Head of caudate nucleus (tissue), 42 donors: Measurements from ENCODE around the gene MACF1.
"Not testable (repeated sequence)": the region's sequence is repeated elsewhere in the genome, so short reads cannot be mapped to it uniquely, and the experiment has no call there.

Experiments
- DNase-seq, 42 donors: peaks; one replicate each; pipeline versions ENCODE4 v3.0.0 to v3.0.0-alpha.2; 2020 to 2021; ENCODE audit warnings: mixed read lengths in 7 of 42
- intact Hi-C: fragments of 100-400 bp; cut with DNase I; formaldehyde crosslinking; loops from one replicate; pipeline ENCODE4 v1.15.0; 2022

Gene MACF1, protein sequence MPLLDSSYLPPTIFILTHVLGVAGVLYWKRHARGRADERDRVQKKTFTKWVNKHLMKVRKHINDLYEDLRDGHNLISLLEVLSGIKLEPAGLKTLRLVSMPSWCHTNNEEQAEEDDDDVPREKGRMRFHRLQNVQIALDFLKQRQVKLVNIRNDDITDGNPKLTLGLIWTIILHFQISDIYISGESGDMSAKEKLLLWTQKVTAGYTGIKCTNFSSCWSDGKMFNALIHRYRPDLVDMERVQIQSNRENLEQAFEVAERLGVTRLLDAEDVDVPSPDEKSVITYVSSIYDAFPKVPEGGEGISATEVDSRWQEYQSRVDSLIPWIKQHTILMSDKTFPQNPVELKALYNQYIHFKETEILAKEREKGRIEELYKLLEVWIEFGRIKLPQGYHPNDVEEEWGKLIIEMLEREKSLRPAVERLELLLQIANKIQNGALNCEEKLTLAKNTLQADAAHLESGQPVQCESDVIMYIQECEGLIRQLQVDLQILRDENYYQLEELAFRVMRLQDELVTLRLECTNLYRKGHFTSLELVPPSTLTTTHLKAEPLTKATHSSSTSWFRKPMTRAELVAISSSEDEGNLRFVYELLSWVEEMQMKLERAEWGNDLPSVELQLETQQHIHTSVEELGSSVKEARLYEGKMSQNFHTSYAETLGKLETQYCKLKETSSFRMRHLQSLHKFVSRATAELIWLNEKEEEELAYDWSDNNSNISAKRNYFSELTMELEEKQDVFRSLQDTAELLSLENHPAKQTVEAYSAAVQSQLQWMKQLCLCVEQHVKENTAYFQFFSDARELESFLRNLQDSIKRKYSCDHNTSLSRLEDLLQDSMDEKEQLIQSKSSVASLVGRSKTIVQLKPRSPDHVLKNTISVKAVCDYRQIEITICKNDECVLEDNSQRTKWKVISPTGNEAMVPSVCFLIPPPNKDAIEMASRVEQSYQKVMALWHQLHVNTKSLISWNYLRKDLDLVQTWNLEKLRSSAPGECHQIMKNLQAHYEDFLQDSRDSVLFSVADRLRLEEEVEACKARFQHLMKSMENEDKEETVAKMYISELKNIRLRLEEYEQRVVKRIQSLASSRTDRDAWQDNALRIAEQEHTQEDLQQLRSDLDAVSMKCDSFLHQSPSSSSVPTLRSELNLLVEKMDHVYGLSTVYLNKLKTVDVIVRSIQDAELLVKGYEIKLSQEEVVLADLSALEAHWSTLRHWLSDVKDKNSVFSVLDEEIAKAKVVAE (N-terminal part only)

DNA sequence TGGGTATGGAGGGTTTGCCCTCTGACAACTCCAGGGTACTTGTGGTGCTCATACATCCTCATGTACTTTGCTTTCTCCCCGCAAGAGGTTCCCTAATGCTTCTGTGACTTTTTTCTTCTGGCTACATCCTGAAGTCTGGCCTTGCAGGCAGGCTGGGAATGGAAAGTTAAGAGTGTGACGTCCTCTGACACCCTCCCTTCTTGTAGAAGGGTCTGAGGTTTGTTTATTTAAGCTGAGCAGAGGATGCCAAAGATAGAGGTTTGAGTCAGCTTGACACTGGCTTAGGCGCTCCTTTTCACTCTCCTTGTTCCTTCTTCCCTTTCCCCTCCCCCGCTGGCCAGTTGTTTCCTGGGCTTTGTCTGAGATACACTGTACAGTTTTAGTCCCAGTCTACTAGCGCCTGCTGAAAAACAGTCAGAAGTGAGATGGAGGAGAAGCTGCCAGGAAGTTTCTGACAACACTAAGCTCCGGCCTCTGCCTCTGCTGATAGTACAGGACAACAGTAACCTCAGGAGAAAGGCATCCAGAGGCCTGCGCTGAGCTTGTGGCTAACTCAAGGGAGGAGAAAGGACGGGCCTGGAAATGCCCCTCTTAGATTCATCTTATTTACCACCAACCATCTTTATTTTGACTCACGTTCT lies at the start of gene MACF1:
Gene MACF1 (plus strand): TSS at position 255 of the 641 bp plus-strand sequence. CDS start 328 bp downstream, at position 583.
- peak in 37 of 42 donors; percentile 17 to 84 (median 57) for DNase-seq
- intact Hi-C loops, result no loop called here

DNA sequence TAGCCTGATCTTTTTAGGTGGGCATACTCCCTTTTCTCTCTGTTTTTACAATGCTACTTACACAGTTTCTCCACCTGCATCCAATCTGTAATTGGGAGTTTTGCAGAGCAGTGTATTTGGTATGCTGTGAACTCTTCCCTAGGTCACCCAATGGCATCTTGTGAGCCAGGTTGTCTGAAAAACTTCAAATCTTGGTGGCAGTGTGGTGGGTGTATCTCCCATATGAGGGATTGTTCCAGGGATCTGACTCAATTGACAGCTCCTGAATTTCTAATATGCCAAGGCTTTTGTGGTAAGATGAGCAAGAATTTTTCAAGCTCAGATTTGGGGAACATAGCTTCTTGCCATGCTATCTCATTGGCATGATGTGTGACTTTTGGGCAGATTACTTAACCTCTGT lies 47.2 kb upstream of the MACF1 start:
- intact Hi-C loops, result no loop called here
- DNase-seq, result peak in 14 of 42 donors; percentile 18 to 77 (median 45)

DNA sequence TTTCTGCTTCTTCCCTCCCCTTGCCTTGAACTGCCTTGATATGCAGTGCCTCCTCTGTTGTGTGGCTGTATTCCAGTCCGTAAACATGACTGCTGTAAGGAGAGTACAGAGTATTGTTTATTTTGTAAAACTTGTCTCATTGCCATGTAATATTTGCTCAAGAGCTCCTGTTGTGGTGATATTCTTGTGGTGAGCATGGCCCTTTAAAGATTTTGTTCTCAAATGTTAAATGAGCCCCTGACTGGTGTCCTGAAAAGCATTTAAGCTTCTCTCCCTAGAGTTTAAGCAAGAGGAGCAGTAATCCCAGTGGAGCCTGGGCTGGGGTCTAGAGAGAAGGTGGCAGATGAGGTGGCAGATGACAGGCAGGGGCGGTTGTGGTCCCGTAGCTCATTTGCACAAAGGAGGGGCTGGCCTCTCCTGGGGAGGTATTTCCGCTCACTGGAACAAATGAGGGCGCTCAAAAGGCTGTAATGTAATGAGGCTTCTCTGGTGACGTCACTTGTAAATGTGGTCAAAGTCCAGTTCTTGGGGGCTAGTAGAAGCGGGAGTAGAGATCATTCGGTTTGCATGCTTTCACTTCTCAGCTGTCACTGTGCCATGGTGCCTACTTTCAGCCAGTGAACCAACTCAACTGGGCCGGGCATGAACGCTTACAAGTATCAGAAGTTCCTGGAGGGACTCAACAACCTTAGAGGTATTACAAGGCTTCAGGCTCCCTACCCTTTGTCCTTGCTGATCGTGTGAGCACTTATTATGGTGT lies 46.0 kb upstream of the MACF1 start:
- intact Hi-C loops, result no loop called here
- peak in 12 of 42 donors; percentile 8 to 62 (median 23) for DNase-seq

DNA sequence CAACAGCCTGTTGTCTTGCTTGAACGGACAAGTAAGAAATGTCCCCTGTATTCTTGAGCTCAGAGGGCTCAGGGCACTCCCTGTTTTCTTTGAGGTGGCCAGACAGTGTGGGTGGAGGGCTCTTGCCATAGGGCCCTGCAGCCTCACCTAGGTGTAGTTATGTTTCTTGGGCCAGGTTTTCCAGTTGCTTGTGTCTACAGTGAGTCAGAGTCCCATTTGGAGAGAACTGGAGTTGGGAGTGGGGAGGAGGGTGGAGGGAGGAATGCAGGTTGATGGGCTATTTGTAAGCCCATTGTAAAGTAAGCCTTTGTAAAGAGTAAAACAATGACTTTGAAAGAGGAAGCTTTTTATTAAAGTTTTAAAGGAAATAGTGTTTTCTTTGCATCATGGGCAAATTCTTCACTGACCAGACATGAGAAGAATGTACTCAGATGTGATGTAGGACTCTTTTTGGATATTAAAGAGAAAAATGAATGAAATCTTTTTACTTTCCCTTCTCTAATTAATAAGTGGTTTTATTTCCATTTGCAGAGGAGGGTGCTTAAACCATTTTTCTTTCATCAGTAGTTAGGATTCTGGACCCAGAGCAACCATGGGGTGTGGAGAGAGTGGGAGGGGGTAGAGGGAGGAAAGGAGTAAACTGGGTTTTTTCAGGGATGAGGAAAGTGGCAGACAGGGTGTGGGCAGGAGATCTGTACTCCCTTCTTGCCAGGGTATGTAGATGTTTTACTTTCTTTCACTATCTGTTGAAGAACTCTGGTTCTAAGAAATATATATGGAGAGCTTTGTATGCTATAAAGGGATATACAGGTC lies 45.1 kb upstream of the MACF1 start:
- DNase-seq, result peak in 9 of 42 donors; percentile 18 to 65 (median 30)
- intact Hi-C loops, result no loop called here

DNA sequence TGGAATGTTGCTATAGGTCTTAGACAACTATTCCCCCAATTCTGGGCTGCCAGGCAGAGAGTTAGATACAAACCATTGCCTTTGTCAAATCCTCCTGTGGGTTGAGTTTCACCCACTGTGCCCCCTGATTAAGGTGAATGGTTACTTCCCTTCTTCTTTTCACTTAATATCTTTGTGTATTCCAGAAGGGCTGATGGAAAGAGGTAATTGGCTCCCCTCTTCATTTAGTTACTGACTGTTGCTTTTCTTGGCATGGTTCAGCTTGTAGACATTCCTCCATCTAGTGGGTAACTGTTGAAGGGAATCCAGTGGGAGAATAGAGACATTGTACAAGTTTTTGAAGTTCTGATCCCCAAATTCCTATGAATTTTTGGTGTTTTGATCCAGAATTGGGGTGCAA lies 43.8 kb upstream of the MACF1 start:
- intact Hi-C loops, result no loop called here
- no peak for DNase-seq

DNA sequence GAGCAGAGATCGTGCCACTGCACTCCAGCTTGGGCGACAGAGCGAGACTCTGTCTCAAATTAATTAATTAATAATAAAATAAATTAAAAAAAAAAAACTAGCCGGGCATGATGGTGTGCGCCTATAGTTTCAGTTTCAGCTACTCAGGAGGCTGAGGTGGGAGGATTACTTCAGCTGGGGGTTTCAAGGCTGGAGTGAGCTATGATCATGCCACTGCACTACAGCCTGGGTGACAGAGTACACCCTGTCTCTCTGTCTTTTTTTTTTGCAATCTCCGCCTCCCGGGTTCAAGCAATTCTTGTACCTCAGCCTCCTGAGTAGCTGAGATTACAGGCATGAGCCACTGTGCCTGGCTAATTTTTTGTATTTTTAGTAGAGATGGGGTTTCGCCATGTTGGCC lies 42.7 kb upstream of the MACF1 start:
- intact Hi-C loops, DNase-seq: not testable (repeated sequence)

DNA sequence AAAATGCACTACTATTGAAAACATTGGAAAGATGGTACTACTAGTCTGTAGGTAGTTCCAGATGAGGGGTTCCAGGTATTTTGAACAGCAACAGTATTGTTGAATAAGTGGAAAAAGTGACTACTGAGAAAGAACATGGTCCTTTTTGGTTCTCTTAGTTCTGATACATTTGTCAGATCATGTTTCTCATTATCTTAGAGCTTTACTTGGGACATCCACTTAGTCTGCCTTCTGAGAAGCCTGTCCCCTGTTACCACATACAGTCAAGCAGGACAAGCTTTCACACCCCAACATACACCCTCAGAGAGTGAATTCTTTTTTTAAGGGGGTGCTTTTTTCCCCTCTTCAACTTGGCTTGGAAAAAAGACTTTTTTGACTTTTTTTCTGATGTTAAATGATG lies 41.0 kb upstream of the MACF1 start:
- intact Hi-C loops, result no loop called here
- no peak for DNase-seq

DNA sequence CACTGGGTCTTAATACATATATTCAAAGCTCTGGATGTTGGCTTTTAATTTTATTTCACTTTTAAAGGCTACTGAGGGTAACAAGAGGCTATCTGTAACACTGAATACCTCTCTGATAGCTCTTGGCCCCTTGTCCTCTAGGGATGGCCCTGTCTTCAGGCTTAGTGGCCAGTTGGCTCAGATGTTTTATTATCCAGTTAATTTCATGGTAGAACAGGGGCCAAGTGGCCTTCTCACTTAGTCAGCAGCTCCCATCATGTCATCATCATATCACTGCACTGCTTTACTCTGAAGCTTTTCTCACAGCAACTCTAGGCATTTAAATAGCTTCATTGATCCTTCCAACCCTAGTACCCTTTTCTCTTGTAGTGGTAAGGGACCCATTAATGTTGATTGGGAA lies 40.2 kb upstream of the MACF1 start:
- intact Hi-C loops, result no loop called here

DNA sequence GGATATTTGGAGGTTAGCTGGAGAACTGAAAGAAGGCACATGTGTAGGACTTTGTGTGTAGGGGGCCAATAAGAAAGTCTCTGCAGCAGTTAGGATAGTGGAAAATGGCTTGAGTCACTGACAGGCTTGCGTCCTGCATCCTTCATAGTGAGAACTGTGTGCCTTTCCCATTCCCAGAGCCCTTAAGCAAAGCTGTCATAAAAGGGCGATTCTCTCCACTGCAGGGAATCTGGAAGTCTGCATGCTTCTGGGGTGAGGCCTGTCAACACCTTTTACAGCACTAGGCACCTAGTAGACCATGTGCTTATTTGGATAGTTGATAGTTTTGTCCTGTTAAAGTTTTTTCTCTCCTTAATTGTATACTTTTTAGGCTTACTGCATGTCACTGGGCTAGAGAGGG lies 39.4 kb upstream of the MACF1 start:
- DNase-seq, result no peak
- intact Hi-C loops, result no loop called here

More for the DNA sequence above, 40.2 kb upstream of the MACF1 start:
- no peak for DNase-seq

DNA sequence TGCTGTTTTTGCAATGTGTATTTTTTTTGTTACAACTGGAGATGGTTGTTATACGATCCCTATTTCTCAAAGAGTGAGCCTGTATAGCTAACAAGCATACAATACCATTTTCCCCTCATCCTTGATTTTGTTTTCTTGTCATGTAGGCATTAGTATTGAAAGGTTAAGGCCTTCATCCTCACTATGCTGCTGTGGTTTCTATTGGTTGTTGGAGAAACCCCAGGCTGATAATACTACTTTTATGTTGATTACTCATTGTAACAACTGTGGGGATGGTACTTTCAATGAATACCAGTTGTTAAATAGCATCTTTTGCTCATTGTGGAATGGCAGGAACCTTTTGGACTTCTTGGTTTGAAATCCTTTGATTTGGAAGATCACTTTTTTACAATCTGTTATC lies 39.0 kb upstream of the MACF1 start:
- no peak for DNase-seq
- intact Hi-C loops, result no loop called here

DNA sequence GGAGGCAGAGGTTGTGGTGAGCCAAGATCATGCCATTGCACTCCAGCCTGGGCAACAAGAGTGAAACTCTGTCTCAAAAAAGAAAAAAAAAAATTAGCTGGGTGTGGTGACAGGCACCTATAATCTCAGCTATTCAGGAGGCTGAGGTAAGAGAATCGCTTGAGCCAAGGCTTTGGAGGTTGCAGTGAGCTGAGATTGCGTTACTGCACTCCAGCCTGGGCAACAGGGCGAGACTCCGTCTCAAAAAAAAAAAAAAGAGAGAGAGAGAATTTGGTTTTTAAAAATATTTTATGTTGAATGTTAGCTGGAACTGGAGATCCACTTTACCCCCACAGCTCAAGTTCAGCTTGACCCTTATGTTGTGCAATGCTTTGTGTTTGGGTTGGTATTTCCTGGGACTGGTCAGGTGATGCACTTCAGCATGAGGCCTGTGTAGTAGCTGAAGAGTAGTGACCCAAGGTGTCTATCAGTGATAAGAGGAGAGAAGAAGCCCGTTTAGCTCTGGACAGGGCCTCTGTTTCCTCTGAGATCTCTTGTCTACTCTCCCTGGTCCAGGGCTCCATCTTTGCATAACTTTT lies 36.8 kb upstream of the MACF1 start:
- DNase-seq, result no peak
- intact Hi-C loops, result no loop called here

DNA sequence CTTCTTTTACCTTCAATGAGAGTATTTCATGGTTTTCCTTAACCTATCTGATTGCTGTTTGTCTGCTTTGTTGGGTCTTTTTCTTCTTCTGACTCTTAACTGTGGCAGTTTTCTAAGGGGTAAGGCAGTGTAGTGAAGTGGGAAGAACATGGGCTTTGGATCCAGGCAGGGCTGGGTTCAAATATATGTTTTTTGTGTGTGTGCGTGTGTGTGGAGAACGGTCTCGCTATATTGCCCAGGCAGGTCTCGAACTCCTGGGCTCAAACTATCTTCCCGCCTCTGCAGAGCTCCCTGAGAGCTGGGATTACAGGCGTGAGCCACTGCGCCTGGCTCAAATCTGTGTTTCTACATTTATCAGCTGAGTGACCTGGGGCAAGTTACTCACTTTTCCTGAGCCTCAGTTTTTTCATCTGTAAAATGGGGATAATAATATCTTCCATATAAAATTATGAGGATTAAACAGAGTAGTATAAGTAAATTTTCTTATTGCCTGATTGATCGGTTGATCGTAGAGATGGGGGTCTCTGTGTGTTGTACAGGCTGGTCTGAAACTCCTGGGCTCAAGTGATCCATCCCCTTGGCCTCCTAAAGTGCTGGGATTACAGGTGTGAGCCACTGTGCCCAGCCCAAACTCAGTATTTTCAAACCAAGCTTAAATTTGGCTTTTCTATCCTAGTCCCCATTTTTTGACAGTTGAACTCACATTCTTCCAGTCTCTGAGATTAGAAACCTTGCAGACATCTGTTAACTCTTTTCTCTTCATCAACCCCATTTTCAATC lies 36.0 kb upstream of the MACF1 start:
- intact Hi-C loops, result no loop called here
- DNase-seq, result no peak

DNA sequence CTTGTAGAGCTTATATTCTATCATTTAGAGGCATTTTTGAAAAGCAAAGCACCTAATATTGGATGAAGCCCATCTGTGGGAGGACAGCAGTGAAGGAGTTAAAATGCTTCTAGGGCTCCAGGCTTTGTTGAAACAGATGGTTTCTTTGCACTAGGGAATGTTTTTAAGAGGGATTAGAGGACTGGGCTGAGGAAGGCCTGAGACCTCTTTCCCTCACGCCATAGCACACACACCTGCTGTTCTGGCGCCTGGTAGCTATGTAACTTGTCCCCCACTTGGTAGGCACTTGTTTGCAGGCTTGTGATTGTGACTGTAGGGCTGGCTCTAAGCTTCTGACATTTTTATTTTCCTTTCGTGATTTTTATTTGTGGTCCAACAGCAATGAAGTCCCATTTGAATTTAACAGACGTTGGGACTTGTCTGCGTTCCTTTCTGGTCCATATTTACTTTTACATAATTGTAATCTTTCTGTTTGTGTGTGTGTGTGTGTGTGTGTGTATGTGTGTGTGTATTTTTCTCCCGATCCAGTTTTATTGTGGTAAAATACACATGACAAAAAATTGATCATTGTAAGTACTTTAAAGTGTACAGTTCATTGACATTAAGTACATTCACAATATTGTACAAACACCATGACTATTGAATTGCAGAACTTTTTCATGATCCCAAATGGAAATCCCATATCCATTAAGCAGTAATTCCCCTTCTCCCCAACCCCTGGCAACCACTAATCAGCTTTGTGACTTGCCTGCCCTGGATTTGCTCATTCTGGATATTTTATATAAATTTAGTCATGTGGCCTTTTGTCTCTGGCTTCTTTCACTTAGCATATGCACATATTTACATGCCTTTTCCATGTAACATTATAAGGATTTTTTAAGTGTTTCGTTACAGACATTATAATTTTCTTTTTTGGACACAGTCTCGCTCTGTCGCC lies 33.5 kb upstream of the MACF1 start:
- no peak for DNase-seq
- intact Hi-C loops, result no loop called here

DNA sequence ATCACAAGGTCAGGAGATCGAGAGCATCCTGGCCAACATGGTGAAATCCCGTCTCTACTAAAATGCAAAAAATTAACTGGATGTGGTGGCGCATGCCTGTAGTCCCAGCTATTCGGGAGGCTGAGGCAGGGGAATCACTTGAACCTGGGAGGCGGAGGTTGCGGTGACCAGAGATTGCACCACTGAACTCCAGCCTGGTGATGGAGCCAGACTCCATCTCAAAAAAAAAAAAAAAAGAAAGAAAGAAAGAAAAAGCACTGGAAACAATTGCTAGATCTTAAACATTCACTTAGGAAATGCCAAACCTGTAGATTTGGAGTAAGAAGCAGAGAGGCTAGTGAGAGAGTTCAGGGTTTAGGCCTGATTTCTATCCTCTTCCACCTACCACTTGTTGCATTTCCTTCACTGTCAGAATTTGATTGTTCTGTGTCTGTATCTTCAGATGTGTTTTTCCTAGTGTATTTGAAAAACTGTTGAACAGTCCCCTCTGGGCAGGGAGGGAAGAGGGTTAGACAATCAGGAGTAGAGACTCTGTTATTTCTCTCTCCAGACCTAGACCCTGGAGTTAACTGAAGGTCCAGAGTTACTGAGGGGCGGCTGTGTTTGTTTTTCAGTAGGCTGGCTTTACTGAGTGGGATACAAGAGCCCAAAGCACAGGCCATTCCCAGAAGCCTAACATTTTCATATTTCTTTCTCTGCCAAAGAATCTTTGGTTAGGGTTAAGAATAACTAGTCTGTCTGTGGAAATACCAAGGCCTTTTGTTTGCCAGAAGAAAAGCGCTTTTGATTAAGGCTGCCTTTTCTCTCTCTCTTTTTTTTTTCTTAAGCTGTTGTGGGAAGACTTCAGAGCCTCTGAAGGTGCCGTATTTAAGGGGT lies 31.1 kb upstream of the MACF1 start:
- intact Hi-C loops, result no loop called here
- no peak for DNase-seq
